HG02943 (cell line): ENCODE data around the gene CENPX.
"Not testable (repeated sequence)": the region's sequence is repeated elsewhere in the genome, so short reads cannot be mapped to it uniquely, and the experiment has no call there.

ENCODE experiments used
- ATAC-seq: cut with Tn5 transposase; IDR thresholded peaks from one replicate; pipeline ENCODE4 v1.9.1; 2021; ENCODE audit warnings: mild to moderate bottlenecking, low read depth, moderate library complexity; ENCODE audit not compliant: unreplicated experiment

Gene CENPX

DNA sequence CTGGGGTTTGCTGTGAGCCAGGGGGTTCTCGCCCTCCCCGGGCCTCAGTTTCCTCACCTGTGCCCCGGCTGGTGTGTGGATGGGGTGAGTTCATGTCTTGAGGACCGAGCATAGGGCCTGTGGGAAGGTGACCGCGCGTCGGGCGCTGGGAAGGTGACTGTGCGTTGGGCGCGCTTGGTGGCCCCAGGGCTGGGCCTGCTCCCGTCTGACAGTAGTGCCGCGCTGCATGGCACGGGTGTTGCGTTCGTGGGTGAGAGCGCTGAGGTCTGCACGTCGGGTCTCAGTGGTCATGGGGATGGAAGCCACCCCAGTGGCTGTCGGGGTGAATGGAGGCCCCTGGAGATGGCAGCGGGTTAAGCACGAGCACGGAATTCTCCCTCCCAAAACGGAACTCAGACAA is 36.1 kb downstream of the CENPX start:
- ATAC-seq = no peak

GRCh38 chr17:81984773-81985410 is 37.8 kb downstream of the CENPX start:
- no peak for ATAC-seq

- no peak for ATAC-seq
Measured at GRCh38 chr17:81983639-81984373, 38.9 kb downstream of the CENPX start.

DNA sequence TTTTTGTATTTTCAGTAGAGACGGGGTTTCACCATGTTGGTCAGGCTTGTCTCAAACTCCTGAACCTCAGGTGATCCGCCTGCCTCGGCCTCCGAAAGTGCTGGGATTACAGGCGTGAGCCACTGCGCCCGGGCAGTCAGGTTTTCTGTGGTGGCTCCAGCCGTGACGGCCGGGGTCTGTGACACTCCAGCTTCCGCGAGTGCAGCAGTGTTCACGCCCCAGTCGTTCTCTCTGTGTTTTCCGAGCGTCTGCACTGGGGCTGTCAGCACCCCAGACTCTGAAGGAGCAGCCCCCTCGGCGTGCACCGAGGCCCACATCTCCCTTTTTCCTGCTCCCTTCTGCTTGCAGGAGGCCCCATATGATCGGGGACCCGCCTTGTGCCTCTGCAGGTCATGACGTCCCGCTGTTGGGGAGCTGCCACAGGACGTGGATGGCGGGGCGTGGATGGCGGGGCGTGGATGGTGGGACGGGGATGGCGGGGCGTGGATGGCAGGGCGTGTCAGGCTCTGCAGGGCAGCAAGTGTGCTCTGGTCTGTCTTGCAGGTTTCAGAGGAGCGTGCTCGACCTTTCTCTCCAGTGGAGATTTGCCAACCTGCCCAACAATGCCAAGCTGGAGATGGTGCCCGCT is 39.6 kb downstream of the CENPX start:
- no peak for ATAC-seq

GRCh38 chr17:81981511-81981910 is 41.2 kb downstream of the CENPX start:
- not testable (repeated sequence) for ATAC-seq

DNA sequence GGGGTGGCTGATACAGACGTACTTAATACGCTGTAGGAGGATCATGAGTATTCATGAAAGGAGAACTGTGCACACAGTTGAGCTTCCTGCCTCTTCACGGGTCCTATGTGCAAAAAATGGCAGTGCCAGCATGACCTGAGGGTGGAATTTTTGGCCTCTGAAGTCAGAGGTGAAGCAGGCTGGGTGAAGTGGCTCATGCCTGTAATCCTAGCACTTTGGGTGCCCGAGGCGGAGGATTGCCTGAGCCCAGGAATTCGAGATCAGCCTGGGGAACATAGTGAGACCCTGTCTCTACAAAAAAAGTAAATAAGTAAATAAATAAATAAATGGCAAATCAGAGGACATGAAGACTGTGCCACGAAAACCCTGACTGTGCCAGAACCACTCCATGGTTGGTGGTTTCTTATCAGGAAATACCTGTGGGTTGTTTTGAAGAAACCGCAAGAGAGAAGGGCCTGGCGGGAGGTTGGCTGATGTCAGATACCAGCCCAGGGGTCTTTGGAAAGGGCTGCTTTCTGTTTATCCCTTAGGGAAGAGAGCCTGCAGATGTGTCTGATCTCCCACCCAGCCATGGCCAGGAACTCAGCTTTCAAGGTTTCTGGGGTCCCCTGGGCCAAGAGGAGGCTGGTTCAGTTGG is 41.9 kb downstream of the CENPX start:
- ATAC-seq = no peak

DNA sequence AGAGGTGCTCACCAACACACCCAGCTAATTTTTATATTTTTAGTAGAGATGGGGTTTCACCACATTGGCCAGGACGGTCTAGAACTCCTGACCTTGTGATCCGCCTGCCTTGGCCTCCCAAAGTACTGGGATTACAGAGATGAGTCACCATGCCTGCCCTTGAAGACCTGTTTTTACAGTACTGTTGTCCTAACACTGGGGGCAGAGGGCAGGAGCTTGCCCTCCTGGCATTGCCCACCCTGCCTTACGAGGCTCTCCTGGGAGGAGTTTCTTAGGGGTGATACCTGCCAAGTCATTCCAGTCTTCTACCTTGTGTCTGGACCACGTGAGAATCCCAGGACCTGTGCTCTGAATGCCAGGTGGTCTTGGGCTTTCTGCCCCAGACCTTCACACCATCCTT is 42.6 kb downstream of the CENPX start:
- no peak for ATAC-seq

- no peak for ATAC-seq
Measured at GRCh38 chr17:81978524-81979298, 44.0 kb downstream of the CENPX start.

- peak; percentile 68 for ATAC-seq
Measured at GRCh38 chr17:81977211-81977808, 45.4 kb downstream of the CENPX start, which contains the start of gene ASPSCR1. Gene ASPSCR1 (plus strand): TSS chr17:81977629. CDS start chr17:81977647, 18 bp downstream.

GRCh38 chr17:81976332-81977210 is 46.1 kb downstream of the CENPX start:
- no peak for ATAC-seq

DNA sequence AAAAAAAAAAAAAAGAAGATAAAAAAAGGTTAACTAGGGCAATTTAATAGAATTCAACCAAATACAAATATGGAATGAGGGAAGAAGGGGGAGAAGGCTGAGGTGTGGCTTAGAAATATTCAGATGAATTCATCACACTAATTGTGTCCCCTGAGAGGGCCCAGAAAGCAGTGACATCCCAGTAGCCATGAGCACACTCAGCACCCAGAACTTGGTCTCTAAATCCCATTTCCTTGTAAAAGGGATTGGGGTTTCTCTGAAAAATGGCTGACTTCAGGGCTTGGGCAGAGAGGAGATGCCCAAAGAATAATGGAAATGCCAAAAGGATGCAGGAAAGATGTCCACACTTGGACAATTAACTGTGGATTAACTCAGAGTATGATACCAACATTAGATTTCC is 49.2 kb downstream of the CENPX start:
- no peak for ATAC-seq

DNA sequence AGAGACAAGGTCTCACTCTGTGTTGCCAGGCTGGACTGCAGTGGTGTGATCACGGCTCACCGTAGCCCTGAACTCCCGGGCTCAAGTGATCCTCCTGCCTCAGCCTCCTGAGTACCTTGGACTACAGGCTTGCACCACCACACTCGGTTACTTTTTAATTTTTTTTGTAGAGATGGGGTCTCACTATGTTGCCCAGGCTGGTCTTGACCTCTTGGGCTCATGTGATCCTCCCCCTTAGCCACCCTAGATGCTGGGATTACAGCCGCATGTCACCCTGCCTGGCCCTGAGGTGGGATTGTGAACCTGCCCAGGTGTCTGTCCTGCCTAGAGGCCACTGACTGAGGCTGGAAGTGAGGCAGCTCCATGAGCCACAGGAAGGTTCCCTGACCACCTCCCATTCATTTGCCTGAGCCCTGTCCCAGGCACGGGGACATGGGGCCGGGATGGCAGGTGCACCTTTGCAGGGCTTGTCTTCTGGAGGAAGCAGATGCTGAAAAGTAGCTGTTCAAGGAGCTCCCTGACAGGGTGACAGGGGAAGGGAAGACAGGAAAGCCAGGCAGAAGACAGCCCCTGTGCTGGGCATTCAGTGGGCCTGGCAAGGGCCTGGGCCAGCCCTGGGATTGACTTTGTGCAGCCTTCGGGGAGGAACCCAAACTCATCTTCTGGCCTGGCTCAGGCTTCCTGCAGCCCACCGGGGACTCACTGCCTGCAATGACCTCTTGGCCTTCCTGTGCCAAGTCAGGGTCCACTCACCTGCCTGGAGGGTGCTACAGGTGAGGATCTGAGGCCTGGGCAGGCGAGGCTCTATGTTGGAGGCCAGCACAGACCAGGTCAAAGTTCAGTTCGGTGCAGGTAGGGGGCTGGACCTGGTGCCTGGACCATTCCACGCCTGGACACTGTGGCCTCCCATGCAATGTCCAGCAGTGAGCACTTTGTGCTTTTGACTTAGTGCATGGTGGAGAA is 53.5 kb downstream of the CENPX start:
- ATAC-seq = no peak
